WTC11 (cell line): Measurements from ENCODE around the gene EEF1AKMT1. TPM values are rescaled to one million over a fixed set of nuclear protein-coding genes. Genes with fewer than 3 reads are reported as not detected.

Experiments
- ATAC-seq: fragments of 200-7000 bp; cut with Tn5 transposase; 2 replicates; pipeline ENCODE4 v1.10.0; 2021; ENCODE audit warnings: mild to moderate bottlenecking, moderate library complexity
- CTCF ChIA-PET: fragments of 300-600 bp; sonication (Branson Sonifier 250); formaldehyde crosslinking; loops from one replicate; lab custom pipeline; 2021; ENCODE audit warnings: antibody characterized with exemption; lab: Charles Lee
- POLR2A ChIA-PET: fragments of 350-600 bp; sonication (Branson Sonifier 250); formaldehyde crosslinking; loops from one replicate; lab custom pipeline; 2021; ENCODE audit warnings: antibody characterized with exemption; lab: Charles Lee
- DNase-seq: peaks from one replicate; pipeline ENCODE4 v3.0.0; 2021; ENCODE audit warnings: low spot score
- H3K27ac Mint-ChIP-seq: 2 replicates; pipeline ENCODE4 v1.8.0; 2021; ENCODE audit warnings: mixed read lengths
- H3K27me3 Mint-ChIP-seq: 2 replicates; pipeline ENCODE4 v1.8.0; 2021; ENCODE audit warnings: low read depth, mild to moderate bottlenecking, moderate library complexity, mixed read lengths
- H3K36me3 Mint-ChIP-seq: 2 replicates; pipeline ENCODE4 v1.8.0; 2021; ENCODE audit warnings: mixed read lengths
- H3K4me1 Mint-ChIP-seq: 2 replicates; pipeline ENCODE4 v1.8.0; 2022; ENCODE audit warnings: mixed read lengths
- H3K4me3 Mint-ChIP-seq: 2 replicates; pipeline ENCODE4 v1.8.0; 2021; ENCODE audit warnings: mild to moderate bottlenecking, moderate library complexity, mixed read lengths
- H3K9me3 Mint-ChIP-seq: 2 replicates; pipeline ENCODE4 v1.8.0; 2021; ENCODE audit warnings: mixed read lengths
- ARID4B ChIP-seq: sonication (generic); formaldehyde crosslinking; IDR thresholded peaks from 2 replicates; pipeline ENCODE4 v1.8.0; 2023; ENCODE audit warnings: missing genetic modification reagents, mild to moderate bottlenecking, borderline replicate concordance
- ERG ChIP-seq: fragments of 250-450 bp; sonication (Bioruptor Pico); IDR thresholded peaks from 2 replicates; pipeline ENCODE4 v1.8.0; 2021; ENCODE audit warnings: mild to moderate bottlenecking
- FOXP1 ChIP-seq: sonication (generic); formaldehyde crosslinking; IDR thresholded peaks from 2 replicates; pipeline ENCODE4 v1.8.0; 2022; ENCODE audit warnings: missing genetic modification reagents, mild to moderate bottlenecking, moderate library complexity, borderline replicate concordance
- IRF2 ChIP-seq: sonication (generic); formaldehyde crosslinking; IDR thresholded peaks from 2 replicates; pipeline ENCODE4 v1.8.0; 2022; ENCODE audit warnings: low read depth, missing genetic modification reagents, borderline replicate concordance
- MYBL2 ChIP-seq: sonication (generic); formaldehyde crosslinking; IDR thresholded peaks from 2 replicates; pipeline ENCODE4 v1.8.1; 2023; ENCODE audit warnings: mild to moderate bottlenecking, moderate library complexity, missing genetic modification reagents
- NFATC4 ChIP-seq: fragments of 250-450 bp; sonication (Bioruptor Pico); IDR thresholded peaks from 2 replicates; pipeline ENCODE4 v1.9.0; 2021; ENCODE audit warnings: mild to moderate bottlenecking
- TEAD1 ChIP-seq: sonication (generic); formaldehyde crosslinking; IDR thresholded peaks from 2 replicates; pipeline ENCODE4 v1.8.0; 2022; ENCODE audit warnings: mild to moderate bottlenecking, missing genetic modification reagents
- ZNF121 ChIP-seq: sonication (generic); formaldehyde crosslinking; IDR thresholded peaks from 2 replicates; pipeline ENCODE4 v1.8.0; 2023; ENCODE audit warnings: missing genetic modification reagents
- ZNF532 ChIP-seq: fragments of 250-450 bp; sonication (Bioruptor Pico); IDR thresholded peaks from 2 replicates; pipeline ENCODE4 v1.9.0; 2021; ENCODE audit warnings: mild to moderate bottlenecking, borderline replicate concordance
- total RNA-seq: library from RNA; stranded (reverse); gene quantifications from 3 replicates; pipeline ENCODE4 v1.2.3, GENCODE V29; 2021
- TF ChIP-seq, protein P1 (sequence below): fragments of 250-450 bp; sonication (Bioruptor Pico); IDR thresholded peaks from 2 replicates; pipeline ENCODE4 v1.9.0; 2021; ENCODE audit warnings: mild to moderate bottlenecking
- TF ChIP-seq, protein P2 (sequence below): sonication (generic); formaldehyde crosslinking; IDR thresholded peaks from 2 replicates; pipeline ENCODE4 v1.8.1; 2023; ENCODE audit warnings: mild to moderate bottlenecking, missing genetic modification reagents, borderline replicate concordance
- TF ChIP-seq, protein P3 (sequence below): sonication (generic); formaldehyde crosslinking; IDR thresholded peaks from 2 replicates; pipeline ENCODE4 v1.8.1; 2023; ENCODE audit warnings: mild to moderate bottlenecking, missing genetic modification reagents

The EEF1AKMT1 gene
- total RNA-seq, 1 experiment from 2014 or later: 2.6 TPM

- TF ChIP-seq NFATC4 (CRISPR knock-in tag) (no peak), ZNF121 (no peak), ARID4B (CRISPR knock-in tag) (no peak)
Measured at GRCh38 chr13:20772401-20773131, 1.2 kb downstream of the EEF1AKMT1 start (continued).

DNA sequence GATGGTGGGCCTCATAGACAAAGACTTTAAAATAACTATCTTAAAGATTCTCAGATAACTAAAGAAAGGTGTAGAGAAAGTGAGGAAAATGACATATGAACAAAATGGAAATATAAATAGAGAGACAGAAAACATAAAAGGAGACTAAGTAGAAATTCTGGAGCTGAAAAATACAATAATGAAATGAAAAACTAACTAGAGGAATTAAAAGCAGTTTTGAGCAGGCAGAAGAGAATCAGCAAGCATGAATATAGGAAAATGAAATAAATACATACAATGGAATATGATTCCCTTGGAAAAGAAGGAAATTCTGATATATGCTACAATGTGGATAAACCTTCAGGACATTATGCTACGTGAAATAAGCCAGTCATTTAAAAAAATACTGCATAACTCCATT, 3.9 kb downstream of the EEF1AKMT1 start:
- Mint-ChIP-seq H3K4me1 (peaks cover 22% of the 10 kb centered on the region), H3K27ac (no peak overlapping the region), H3K4me3 (no peak overlapping the region), H3K36me3 (peaks cover 16% of the 10 kb centered on the region), H3K27me3 (no peaks in the 10 kb centered on the region), H3K9me3 (peaks cover 22% of the 10 kb centered on the region)
- DNase-seq (no peak), ATAC-seq (no peak)
- POLR2A ChIA-PET: no interaction called here
- TF ChIP-seq, protein P1, sequence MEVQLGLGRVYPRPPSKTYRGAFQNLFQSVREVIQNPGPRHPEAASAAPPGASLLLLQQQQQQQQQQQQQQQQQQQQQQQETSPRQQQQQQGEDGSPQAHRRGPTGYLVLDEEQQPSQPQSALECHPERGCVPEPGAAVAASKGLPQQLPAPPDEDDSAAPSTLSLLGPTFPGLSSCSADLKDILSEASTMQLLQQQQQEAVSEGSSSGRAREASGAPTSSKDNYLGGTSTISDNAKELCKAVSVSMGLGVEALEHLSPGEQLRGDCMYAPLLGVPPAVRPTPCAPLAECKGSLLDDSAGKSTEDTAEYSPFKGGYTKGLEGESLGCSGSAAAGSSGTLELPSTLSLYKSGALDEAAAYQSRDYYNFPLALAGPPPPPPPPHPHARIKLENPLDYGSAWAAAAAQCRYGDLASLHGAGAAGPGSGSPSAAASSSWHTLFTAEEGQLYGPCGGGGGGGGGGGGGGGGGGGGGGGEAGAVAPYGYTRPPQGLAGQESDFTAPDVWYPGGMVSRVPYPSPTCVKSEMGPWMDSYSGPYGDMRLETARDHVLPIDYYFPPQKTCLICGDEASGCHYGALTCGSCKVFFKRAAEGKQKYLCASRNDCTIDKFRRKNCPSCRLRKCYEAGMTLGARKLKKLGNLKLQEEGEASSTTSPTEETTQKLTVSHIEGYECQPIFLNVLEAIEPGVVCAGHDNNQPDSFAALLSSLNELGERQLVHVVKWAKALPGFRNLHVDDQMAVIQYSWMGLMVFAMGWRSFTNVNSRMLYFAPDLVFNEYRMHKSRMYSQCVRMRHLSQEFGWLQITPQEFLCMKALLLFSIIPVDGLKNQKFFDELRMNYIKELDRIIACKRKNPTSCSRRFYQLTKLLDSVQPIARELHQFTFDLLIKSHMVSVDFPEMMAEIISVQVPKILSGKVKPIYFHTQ (CRISPR knock-in tag): no peak
- TF ChIP-seq, protein P2, sequence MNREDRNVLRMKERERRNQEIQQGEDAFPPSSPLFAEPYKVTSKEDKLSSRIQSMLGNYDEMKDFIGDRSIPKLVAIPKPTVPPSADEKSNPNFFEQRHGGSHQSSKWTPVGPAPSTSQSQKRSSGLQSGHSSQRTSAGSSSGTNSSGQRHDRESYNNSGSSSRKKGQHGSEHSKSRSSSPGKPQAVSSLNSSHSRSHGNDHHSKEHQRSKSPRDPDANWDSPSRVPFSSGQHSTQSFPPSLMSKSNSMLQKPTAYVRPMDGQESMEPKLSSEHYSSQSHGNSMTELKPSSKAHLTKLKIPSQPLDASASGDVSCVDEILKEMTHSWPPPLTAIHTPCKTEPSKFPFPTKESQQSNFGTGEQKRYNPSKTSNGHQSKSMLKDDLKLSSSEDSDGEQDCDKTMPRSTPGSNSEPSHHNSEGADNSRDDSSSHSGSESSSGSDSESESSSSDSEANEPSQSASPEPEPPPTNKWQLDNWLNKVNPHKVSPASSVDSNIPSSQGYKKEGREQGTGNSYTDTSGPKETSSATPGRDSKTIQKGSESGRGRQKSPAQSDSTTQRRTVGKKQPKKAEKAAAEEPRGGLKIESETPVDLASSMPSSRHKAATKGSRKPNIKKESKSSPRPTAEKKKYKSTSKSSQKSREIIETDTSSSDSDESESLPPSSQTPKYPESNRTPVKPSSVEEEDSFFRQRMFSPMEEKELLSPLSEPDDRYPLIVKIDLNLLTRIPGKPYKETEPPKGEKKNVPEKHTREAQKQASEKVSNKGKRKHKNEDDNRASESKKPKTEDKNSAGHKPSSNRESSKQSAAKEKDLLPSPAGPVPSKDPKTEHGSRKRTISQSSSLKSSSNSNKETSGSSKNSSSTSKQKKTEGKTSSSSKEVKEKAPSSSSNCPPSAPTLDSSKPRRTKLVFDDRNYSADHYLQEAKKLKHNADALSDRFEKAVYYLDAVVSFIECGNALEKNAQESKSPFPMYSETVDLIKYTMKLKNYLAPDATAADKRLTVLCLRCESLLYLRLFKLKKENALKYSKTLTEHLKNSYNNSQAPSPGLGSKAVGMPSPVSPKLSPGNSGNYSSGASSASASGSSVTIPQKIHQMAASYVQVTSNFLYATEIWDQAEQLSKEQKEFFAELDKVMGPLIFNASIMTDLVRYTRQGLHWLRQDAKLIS: no peak
- TF ChIP-seq ERG (CRISPR knock-in tag): no peak
- no peak for TF ChIP-seq IRF2
- no peak for TF ChIP-seq FOXP1 (CRISPR knock-in tag)
- no peak for TF ChIP-seq NFATC4 (CRISPR knock-in tag)
- CTCF ChIA-PET: interaction anchor here (0.7 kb wide), 1 partner anchor 334 kb away, joined by 3 read pairs; no protein-coding TSS in a partner anchor

- ATAC-seq (no peak), DNase-seq (no peak)
- ChIA-PET CTCF (no interaction called here), POLR2A (no interaction called here)
- peaks cover 22% of the 10 kb centered on the region for H3K4me1 Mint-ChIP-seq
- no peak overlapping the region for H3K27ac Mint-ChIP-seq
- peaks cover 22% of the 10 kb centered on the region for H3K9me3 Mint-ChIP-seq
- peaks cover 16% of the 10 kb centered on the region for H3K36me3 Mint-ChIP-seq
- no peaks in the 10 kb centered on the region for H3K27me3 Mint-ChIP-seq
- H3K4me3 Mint-ChIP-seq: no peak overlapping the region
- TF ChIP-seq ZNF532 (CRISPR knock-in tag): no peak
- TF ChIP-seq MYBL2 (CRISPR knock-in tag): no peak
- no peak for TF ChIP-seq TEAD1 (CRISPR knock-in tag)
- TF ChIP-seq, protein P3, sequence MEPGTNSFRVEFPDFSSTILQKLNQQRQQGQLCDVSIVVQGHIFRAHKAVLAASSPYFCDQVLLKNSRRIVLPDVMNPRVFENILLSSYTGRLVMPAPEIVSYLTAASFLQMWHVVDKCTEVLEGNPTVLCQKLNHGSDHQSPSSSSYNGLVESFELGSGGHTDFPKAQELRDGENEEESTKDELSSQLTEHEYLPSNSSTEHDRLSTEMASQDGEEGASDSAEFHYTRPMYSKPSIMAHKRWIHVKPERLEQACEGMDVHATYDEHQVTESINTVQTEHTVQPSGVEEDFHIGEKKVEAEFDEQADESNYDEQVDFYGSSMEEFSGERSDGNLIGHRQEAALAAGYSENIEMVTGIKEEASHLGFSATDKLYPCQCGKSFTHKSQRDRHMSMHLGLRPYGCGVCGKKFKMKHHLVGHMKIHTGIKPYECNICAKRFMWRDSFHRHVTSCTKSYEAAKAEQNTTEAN (CRISPR knock-in tag): no peak
Measured at GRCh38 chr13:20769091-20769490, 4.7 kb downstream of the EEF1AKMT1 start.
